Type B pancreatic cell (in vitro differentiated cells): ENCODE measurements around the gene KIAA1755. TPM values are rescaled to one million over a fixed set of nuclear protein-coding genes. Genes with fewer than 3 reads are reported as not detected.

Source experiments
- DNase-seq: peaks from one replicate; pipeline ENCODE4 v3.0.0; 2021; ENCODE audit warnings: mixed read lengths; ENCODE audit not compliant: unreplicated experiment; ENCODE audit errors: extremely low spot score
- H3K27ac Mint-ChIP-seq: 2 replicates; pipeline ENCODE4 v1.8.0; 2021; ENCODE audit warnings: mild to moderate bottlenecking, mixed read lengths
- H3K27me3 Mint-ChIP-seq: 2 replicates; pipeline ENCODE4 v1.8.0; 2021; ENCODE audit warnings: mixed read lengths
- H3K36me3 Mint-ChIP-seq: 2 replicates; pipeline ENCODE4 v1.8.0; 2021; ENCODE audit warnings: mixed read lengths
- H3K4me1 Mint-ChIP-seq: one replicate; pipeline ENCODE4 v1.8.0; 2021; ENCODE audit warnings: mixed read lengths; ENCODE audit not compliant: unreplicated experiment
- H3K4me3 Mint-ChIP-seq: 2 replicates; pipeline ENCODE4 v1.8.0; 2021; ENCODE audit warnings: mild to moderate bottlenecking, mixed read lengths
- H3K9me3 Mint-ChIP-seq: 2 replicates; pipeline ENCODE4 v1.8.0; 2021; ENCODE audit warnings: mixed read lengths
- total RNA-seq: library from RNA; stranded (reverse); gene quantifications from 2 replicates; pipeline ENCODE4 v1.2.1, GENCODE V29; 2021; ENCODE audit warnings: low replicate concordance
- TF ChIP-seq, protein P1 (sequence below): fragments of 200-600 bp; sonication (generic); conservative IDR thresholded peaks from 2 replicates; pipeline ENCODE4 v1.5.0; 2021; ENCODE audit warnings: antibody characterized with exemption, mild to moderate bottlenecking

KIAA1755 gene
- total RNA-seq, 1 donor from 2014 or later, result 4.7 TPM

DNA sequence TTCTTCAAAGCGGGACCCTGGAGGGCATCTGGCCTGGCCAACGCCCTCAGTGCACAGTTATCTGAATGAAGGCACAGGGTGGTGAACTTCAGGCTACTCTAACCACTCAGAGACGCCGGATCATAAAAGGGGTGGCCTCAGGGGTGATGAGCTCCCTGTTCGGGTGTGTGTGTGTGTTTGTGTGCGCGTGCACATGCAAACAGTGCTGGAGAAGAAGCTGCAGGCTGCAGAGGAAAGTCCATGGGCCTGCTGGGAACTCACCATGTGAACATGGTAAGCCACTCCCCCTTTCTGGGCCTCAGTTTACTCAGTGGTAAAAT, 42.0 kb downstream of the KIAA1755 start:
- Mint-ChIP-seq H3K4me1 (peaks cover 38% of the 10 kb centered on the region), H3K27ac (no peak overlapping the region), H3K36me3 (no peaks in the 10 kb centered on the region), H3K27me3 (peaks cover 4% of the 10 kb centered on the region), H3K4me3 (no peak overlapping the region), H3K9me3 (no peaks in the 10 kb centered on the region)
- no peak for DNase-seq
- TF ChIP-seq, protein P1, sequence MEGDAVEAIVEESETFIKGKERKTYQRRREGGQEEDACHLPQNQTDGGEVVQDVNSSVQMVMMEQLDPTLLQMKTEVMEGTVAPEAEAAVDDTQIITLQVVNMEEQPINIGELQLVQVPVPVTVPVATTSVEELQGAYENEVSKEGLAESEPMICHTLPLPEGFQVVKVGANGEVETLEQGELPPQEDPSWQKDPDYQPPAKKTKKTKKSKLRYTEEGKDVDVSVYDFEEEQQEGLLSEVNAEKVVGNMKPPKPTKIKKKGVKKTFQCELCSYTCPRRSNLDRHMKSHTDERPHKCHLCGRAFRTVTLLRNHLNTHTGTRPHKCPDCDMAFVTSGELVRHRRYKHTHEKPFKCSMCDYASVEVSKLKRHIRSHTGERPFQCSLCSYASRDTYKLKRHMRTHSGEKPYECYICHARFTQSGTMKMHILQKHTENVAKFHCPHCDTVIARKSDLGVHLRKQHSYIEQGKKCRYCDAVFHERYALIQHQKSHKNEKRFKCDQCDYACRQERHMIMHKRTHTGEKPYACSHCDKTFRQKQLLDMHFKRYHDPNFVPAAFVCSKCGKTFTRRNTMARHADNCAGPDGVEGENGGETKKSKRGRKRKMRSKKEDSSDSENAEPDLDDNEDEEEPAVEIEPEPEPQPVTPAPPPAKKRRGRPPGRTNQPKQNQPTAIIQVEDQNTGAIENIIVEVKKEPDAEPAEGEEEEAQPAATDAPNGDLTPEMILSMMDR, result no peak

DNA sequence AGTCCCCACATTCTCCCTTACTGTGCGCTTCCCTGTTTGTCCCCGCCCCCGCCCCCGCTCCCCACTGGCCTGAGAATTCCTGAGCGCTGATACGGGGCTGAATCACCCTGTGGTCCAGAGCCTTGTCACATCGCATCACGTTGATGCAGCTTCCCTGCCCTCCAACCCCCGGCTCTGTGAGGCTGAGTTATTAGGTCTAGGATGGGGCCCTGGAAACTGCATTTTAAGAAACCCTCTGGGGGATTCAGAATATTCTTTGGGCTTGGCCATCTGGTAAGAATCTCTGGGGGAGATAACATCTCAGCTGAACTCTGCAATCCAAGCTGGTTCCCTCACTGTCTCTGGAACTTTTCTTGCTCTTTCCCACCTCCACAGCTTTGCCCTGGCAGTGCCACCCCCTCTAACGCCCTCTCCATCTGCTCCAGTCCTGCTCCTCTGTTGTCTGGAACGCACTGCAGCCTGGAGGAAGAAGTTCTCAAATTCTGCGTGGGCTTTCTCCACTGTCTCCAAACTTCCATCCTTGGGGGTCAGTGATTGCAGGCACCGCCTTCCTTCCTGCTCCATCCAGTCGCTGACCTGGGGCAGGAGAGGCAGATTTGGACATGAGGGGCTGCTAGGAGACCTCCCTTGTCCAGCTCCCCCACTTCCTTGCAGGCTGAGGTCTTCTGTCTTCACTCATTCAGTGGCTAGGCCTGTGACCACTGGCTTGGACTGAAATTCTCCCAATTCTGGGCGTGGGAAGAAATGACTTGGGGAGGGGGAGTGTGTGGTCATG, 42.6 kb downstream of the KIAA1755 start:
- no peaks in the 10 kb centered on the region for H3K9me3 Mint-ChIP-seq
- DNase-seq, result no peak
- peaks cover 4% of the 10 kb centered on the region for H3K27me3 Mint-ChIP-seq
- TF ChIP-seq, protein P1, result no peak
- H3K4me1 Mint-ChIP-seq, result peaks cover 35% of the 10 kb centered on the region
- H3K4me3 Mint-ChIP-seq, result no peak overlapping the region
- H3K27ac Mint-ChIP-seq, result no peak overlapping the region
- no peaks in the 10 kb centered on the region for H3K36me3 Mint-ChIP-seq

DNA sequence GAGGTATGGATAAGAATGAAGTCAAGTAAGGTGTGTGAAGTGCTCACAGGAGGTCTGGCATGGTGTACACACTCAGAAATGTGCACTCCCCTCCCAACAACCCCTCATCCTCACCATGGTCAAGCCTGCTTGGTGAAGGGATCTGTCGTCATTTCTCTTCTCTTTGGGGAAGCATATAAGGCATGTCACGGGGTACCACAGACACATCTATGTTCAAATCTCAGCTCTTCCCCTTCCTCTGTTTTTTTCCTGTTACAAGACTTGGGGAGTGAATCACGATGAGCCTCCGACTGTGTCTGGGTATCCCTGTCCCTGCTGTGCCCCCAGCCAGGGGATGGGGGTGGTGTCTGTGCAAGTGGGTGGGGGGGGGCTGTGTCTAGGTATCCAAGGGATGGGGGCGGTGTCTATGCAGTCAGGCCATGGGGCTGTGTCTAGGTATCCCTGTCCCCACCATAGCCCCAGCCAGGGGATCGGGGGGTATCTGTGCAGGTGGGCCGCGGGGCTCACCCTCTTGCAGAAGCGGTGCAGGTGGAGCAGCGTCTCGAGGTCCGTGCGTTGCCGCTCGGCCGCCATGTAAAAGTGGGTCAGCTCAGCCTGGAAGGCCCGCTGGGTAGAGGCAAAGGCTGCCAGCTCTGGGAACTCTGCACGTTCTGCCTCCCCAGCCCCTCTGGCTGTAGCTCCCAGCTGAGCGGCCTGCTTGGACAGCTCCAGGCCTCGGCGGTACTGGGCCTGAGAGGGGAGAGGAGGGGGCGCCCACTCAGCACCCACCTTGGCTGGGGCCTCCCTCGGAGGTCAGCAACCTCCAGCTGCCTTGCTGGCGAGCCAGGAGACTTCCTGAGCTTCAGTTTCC, 43.6 kb downstream of the KIAA1755 start:
- TF ChIP-seq, protein P1, result no peak
- H3K36me3 Mint-ChIP-seq, result no peaks in the 10 kb centered on the region

DNA sequence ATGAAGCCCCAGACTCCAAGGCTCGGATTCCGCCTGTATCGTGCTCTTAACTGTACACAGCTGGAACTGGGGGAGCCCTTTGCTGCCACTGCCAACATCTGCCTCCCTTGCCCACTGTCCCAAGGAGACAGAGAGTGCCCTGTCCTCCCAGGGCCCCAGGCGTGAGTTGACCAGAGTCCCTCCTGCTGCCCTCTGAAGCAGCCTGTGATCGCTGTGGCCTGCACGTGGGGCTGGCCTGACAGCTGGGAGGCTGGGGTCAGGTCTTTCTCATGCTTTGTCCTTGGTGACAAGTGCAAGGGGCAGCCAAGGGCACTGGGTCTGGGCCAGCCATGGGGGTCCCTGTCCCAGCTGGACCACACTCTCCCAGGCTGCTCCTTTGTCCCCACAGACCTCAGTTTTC, 44.3 kb downstream of the KIAA1755 start:
- TF ChIP-seq, protein P1, result no peak
- H3K4me1 Mint-ChIP-seq, result peaks cover 29% of the 10 kb centered on the region
- no peaks in the 10 kb centered on the region for H3K36me3 Mint-ChIP-seq
- H3K27ac Mint-ChIP-seq, result no peak overlapping the region
- DNase-seq, result no peak
- no peaks in the 10 kb centered on the region for H3K27me3 Mint-ChIP-seq
- no peaks in the 10 kb centered on the region for H3K9me3 Mint-ChIP-seq
- no peak overlapping the region for H3K4me3 Mint-ChIP-seq

More for the DNA sequence above, 43.6 kb downstream of the KIAA1755 start:
- no peaks in the 10 kb centered on the region for H3K9me3 Mint-ChIP-seq
- H3K4me3 Mint-ChIP-seq, result no peak overlapping the region
- H3K27me3 Mint-ChIP-seq, result no peaks in the 10 kb centered on the region
- no peak overlapping the region for H3K27ac Mint-ChIP-seq
- DNase-seq, result no peak
- H3K4me1 Mint-ChIP-seq, result peaks cover 29% of the 10 kb centered on the region

DNA sequence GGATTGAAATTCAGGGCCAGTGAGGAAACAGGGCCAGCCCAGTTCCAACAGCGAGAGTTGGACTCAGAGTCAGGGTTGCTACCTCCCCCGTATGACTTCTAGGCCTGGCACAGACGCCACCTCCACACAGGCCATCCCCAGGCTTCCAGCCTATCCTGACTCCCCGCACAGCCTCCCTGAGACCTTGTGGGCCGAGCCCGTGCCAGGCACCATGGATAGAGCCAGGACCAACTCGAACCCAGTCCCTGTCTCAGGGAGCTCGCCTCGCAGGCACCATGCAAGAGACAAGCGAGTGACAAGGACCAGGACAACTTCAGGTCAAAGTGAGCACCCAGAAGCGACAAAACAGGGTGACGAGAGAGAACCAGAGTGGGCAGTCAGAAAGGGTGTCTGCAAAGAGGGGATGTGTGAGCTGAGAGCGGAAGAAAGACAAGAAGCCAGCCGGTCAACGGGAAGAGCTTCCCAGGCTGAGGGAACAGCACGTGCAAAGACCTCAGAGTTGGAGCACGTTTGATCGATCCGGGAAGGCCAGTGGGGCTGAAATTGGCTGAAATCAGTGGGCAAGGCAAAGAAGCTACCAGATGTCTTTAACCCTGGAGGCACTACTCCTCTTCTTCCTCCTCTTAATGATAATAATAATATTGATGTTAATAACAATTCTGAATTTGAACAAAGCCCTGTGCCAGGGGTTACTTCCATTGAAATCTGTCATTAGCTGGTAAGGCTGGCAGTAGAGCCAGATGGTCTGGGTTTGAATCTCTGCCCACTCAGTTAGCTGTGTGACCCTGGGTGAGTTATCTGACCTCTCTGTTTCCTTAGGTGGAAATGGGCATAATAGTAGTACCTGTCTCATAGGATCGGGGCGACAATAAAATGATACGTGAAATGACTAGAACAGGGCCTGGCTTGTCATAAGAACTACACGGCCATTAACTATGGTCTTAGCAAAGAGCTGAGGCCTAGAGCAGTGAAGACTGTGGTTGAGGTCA, 45.0 kb downstream of the KIAA1755 start:
- no peak overlapping the region for H3K4me3 Mint-ChIP-seq
- H3K27ac Mint-ChIP-seq, result no peak overlapping the region

More for the DNA sequence above, 45.0 kb downstream of the KIAA1755 start:
- H3K9me3 Mint-ChIP-seq, result no peaks in the 10 kb centered on the region
- H3K27me3 Mint-ChIP-seq, result no peaks in the 10 kb centered on the region
- no peaks in the 10 kb centered on the region for H3K36me3 Mint-ChIP-seq
- DNase-seq, result no peak
- TF ChIP-seq, protein P1, result no peak
- H3K4me1 Mint-ChIP-seq, result peaks cover 23% of the 10 kb centered on the region
